ENCODE data around the gene ERG.

The ERG gene

DNA sequence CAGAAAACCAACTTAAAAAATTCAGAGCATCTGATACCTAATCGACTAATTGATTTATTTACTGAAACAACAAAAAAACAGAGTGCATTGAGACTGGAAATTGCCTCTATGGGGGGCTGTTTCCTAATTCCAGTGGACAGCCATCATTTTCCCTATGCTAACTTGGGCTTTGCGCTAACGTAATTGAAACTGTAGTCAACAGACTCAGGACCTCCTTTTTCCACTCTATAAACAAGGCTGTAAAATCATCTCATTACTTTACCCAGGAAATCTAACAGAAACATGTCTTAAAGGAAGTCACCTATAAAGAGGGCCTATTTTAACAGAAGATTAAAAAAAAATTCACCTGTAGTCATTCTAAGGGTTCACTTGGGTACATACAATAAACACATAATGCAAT, 2.1 kb downstream of the ERG start:
- DNase-seq = no peak

DNA sequence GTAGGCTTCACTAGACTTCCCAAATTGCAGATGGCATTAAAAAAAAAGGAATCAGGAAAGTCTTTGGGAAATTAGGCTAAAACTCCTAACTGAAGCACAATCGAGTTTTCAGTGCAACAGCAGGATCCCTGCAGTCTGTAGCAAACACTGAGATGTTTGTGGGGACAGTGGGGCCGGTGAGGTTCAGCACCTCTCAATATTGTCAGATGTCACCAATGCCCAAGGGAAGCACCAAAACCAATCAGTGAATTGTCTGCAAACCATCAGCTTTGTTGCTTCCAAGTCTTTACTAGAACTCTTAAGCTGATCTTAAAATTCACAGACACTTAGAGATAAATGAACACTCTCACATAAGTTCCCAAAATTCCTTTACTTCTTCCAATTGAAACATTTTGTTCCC, 2.6 kb downstream of the ERG start:
- no peak for DNase-seq

- DNase-seq = no peak
These were observed 3.0 kb downstream of the ERG start for GRCh38 chr21:38495242-38495641.

DNA sequence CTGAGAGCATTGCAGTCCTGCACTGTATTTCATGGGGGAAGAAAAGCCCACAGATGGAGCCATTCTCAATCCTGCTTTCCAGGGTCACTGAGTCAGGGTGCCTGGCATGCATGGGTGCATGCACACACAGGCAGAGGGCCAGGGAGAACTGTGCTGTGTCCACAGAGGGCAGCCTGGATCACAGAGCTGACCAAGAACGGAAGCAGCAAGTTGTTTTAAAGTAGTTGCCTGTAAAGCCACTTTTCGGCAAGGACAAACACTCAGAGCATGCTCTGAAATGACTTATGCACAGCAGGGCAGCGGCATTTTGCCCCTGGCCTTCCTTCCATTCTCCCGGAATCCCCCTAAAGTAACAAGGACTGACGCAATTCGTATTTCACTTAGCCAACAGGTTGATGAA, 3.6 kb downstream of the ERG start:
- DNase-seq = no peak

DNA sequence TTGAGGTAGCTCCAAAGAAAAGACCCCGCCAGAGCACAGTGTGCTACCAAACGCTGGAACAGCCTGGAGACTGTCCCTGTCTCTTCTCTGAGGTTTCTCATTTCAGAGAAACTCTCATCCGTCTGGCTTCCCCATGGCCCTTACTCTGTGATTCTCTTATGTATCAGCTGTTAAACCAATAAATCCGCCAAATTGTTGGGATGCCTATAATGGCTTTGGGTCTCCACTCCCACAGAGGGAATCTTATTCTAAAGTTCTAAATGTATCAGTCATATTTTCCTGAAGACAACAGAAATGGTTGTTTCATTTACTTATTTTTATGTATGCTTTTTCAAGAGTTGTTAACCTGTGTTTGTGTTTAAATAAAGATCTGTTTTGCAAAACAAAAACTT, 4.0 kb downstream of the ERG start:
- no peak for DNase-seq

DNA sequence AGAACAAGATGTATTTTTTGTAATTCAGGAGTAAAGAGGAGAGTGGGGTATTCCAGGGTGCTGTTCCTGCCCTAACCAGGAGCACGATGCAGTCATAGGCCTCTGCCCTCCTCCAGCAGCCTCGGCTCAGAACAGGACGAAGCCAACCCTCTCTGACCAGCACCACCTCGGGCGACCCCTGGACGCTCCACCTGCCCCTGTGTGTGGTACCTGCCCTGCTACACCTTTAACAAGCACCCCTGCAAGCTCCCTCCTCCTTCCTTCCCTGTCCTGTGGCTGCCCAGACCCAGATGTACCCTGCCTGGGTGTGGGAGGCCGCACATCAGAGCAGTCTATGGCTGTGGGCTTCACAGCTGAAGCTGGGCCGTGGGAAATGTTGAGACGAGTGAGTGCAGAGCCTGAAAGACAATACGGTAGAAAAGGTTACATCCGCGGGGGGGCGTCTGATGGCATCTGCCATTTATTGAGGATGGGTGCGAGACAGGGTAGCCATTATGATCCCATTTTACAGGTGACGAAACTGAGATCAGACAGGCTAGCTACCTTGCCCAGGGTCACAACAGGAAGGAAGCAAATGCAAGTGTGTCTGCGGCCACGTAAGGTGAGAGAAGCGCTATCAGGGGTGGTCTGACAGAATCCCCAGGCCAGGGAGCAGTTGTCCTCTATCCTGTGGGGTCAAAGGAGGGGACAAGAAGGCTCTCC, 4.6 kb downstream of the ERG start:
- no peak for DNase-seq

DNA sequence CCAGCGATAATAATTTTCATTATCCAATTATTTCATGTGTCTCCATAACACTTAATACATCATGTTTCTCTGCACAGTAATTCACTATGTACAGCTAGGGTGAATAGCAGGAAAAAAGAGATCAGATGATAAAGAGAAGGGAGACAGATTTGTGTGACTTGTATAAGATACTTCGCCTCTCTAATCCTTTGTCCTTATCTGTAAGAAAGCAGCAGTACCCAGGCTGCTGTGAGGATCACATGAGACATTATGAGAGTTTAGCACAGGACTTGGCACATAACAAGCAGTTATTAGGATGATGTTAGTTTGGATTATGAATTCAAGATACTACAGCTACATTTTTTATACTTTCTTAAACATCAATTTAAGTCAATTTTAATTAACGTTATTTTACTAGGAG, 6.3 kb downstream of the ERG start:
- DNase-seq = no peak

DNA sequence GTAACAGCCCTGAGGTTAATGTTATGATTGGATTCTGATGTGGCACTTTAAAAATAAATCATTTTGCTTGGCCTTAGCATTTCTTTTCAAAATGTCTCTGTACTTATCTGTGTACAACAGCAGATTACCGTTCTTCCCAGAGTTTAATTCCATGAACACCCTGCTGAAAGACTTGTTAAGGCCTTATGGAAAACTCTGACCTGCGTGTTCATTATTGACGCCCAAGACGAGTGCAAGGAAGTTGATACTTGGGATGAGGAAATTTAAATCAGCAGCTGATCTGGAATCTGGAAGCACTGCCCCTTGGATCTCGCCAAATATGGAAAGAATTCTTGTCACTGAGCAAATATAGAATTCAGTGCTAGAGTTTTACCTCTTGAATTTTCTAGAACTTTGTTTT, 6.7 kb downstream of the ERG start:
- no peak for DNase-seq

DNA sequence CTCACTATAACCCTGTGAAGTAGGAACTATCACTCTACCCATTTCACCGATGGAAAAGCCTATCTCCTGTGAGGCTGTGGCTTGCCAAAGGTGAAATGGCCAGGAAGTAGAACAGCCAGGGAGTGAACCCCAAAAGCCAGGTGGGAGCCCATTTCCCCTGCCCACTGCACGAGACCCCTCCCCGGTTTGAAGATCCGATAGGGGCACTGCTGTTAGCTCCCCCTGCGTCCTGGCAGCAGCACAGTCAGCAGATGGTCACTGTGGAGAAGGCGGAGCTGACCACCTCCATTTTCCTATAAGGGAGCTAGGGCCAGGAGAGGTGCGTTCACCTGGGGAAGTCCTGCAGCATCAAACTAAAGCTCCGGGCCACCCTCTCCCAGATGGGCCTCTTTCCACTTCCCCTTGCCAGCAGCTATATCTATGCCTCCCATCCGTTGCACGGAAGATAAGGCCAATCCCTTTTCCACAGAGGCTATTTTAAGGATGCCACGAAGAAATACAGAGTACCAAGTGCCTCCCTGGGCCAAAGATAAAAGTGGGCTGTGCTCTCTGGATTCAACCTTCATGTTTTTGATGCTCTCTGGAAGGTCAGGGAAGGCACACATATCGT, 7.8 kb downstream of the ERG start:
- no peak for DNase-seq

DNA sequence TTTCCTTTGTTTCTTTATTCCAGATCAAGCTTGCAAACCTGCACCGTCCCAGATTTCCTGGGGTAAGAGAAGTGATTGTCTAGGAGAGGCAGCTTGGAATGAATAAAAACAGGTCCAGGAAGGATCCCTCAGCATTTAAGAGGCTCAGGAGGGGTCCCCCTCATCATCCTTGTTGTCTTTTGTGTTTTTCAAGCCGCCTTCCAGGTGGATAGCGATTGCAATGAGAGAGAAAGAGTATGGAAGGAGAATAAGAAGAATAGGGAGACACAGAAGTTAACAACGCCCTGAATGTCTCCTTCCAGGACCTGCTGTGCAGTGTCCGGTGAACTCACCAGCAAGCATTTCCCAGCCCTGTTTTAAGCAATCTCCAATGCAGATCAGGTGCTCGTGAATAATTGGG, 8.5 kb downstream of the ERG start:
- no peak for DNase-seq

GRCh38 chr21:38489271-38489652, 9.0 kb downstream of the ERG start:
- no peak for DNase-seq

GRCh38 chr21:38488640-38489270, 9.5 kb downstream of the ERG start:
- DNase-seq = no peak

GRCh38 chr21:38487901-38488639, 10.2 kb downstream of the ERG start:
- no peak for DNase-seq

DNA sequence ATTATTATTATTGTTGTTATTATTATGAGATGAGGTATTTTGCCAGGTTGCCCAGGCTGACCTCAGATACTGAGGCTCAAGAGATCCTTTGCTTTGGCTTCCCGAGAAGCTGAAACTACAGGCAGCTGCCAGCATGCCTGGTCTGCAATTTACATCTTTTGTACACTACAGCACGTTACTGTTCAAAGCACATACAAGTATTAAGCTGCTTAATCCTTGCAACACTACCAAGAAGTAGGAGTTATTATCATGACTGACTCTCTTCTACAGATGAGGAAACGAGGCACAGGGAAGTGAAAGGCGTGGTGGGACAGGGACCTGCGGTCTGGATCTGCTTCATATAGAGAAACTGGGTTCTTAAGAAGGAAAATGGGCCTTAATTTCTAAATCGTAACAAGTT, 11.6 kb downstream of the ERG start:
- DNase-seq = peak in 1 of 2 experiments; percentile 22

DNA sequence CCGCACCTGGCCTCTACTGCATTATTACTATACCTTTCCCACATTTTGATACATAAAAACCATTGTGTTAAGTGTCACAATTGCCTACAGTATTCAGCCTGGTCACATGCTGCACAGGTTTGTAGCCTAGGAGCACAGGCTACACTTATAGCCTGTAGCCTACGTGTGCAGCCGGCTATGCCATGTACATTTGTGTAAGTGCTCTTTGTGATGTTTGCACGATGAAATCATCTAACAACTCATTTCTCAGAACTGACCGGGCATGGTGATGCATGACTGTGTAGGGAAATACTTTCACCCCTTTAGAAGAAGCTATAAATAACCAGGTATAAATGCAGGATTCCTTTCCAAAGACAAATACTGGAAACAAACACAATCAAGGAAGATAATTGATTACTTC, 12.1 kb downstream of the ERG start:
- DNase-seq = no peak

- DNase-seq = no peak
These were observed 18.4 kb downstream of the ERG start for GRCh38 chr21:38479641-38480525.

DNA sequence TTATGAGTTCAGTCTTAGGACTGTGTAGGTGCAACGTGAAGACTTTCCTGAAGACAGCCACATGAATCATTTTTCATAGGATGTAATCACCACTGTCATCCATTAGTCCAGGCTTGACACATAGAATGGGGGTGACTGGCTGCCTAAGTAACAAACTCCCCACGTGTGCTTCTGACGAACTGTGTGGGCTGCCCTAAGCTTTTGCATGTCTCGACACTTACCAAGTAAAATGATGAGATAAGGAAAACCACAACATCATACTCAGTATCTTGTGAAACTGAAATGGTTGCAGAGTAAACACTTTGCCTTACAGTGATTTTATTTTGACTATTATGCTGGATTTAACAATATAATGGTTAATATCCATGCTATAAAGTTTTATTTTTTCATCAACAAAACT, 19.5 kb downstream of the ERG start:
- no peak for DNase-seq

GRCh38 chr21:38477226-38477625, 21.1 kb downstream of the ERG start:
- no peak for DNase-seq

DNA sequence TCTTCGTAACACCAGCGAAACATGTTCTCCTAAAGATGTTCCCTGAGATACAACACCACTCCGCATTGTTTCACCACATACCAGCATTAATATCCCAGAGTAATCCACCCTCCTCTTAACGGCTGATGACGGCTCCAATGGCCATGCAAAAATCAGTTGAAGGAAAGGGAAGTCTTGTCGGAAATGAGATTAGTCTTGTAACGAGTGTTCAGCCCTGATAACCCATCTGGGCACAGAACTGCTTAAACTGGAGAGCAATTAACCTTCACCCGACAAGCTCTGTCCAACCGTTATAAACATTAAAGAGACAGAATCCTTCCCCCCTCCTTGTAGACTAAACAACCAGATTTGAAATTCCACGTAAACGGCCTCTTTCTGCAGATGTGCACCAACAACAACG, 21.9 kb downstream of the ERG start:
- DNase-seq = peak; percentile 90 to 95

GRCh38 chr21:38475519-38475918, 22.8 kb downstream of the ERG start:
- peak; percentile 27 to 61 for DNase-seq

DNA sequence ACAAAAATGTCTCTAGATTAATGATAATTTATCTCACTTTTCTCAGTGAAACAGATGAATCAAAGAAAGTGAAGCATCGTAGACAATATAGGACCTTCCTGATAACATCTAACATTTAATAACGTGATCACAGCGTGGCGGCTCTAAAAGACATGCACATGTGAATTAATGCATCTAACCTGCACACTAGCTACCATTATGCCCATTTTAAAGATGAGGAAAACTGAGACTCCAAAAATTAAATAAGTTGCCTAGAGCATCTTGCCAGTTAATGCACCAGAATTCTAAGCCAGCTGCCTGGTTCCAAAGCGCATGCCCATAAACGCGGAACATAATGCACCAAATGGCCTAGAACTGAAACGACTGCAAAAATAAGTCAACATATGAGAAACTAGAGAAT, 23.5 kb downstream of the ERG start:
- no peak for DNase-seq

DNA sequence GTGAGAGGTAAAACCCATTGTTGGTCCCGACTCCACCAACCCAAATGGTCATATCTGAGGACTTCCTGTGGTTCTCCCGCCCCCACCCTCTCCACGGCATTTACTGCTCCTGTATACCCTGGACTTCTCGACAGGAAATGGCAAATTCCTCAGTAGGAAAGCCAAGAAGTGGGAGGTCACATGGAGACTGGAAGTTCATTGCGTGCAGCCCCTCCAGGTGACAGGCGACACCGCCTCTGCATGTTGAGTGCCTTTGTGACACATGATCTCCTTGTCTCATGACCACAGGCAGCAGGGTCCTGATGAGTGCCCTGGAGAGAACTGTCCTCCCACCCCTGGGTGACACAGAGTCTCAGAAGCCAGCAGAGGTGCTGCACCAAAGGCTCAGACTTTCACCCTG, 24.2 kb downstream of the ERG start:
- no peak for DNase-seq
